ENCODE results near the gene SNX24. TPM values are rescaled to one million over a fixed set of nuclear protein-coding genes. Genes with fewer than 3 reads are reported as not detected.
"Not testable (repeated sequence)": the region's sequence is repeated elsewhere in the genome, so short reads cannot be mapped to it uniquely, and the experiment has no call there.

The SNX24 gene
- total RNA-seq: 47.5 and 60.3 TPM in 2 replicates

- peak; percentile 42 for DNase-seq (ENCODE audit: low read depth)
These were observed at the start of gene SNX24 for GRCh38 chr5:122845229-122846050. SNX24 (plus strand) TSS chr5:122845613; CDS start chr5:122845634, 21 bp downstream.

DNA sequence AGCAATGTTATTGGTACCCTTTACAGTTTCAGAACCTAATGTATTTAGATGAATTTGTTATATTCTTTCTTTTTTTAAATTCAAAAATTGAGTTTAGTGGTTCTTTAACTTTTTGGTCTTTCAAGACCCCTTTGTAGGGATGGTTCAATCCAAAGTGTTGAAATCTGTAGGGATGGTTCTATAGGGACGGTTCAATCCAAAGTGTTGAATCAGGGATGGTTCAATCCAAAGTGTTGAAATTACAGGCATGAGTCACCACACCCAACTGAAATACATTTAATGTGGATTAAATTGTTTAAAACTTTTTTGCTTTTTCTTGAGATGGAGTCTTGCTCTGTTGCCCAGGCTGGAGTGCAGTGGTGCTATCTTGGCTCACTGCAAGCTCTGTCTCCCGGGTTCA lies 39.9 kb upstream of the SNX24 start:
- DNase-seq (ENCODE audit: low read depth): peak; percentile 19

GRCh38 chr5:122810405-122810804 lies 35.0 kb upstream of the SNX24 start:
- DNase-seq (ENCODE audit: low read depth): no peak

DNA sequence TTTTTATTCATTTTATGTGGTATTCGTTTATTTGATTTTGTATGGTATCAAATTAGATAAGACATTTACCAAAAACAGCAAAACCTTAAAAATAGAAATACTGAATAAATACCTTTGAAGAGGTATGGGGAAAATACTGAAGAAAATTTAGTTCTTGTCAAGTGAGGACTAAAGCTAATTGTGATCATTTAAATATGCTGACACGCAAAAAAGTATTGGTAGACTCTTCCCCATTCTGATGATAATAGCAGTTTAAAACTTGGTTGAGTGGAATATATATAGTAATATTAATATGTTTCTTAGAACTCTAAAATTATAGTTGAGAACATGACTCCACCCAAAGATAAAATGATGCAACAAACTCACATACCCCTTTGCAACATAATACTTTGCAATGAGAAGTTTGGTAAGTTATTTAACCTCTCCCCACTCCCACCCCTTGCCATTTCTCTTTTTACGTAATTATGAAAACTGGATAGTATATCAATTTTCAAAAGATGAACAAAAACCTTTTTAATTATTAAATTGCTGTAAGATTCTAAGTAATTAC lies 30.1 kb upstream of the SNX24 start:
- DNase-seq (ENCODE audit: low read depth): no peak

GRCh38 chr5:122816756-122817155 lies 28.7 kb upstream of the SNX24 start:
- no peak for DNase-seq (ENCODE audit: low read depth)

DNA sequence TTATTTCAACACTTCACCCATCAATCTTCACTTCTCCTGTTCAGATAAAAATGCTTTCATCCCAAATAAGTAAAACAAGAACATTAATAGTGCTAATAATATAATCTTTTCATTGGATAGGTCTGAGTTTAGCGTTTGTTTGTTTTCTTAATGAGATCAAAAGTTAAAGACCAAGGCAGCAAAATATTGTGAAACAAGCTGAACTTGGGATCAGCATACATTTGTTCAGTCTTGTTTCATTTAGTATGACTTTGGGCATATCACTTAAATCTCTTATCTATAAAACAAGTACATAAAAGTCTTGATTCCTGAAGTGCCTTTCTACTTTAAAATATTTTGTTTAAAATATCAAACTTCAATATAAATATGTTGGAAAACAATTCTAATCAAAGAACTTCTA lies 13.4 kb upstream of the SNX24 start:
- DNase-seq (ENCODE audit: low read depth): no peak

DNA sequence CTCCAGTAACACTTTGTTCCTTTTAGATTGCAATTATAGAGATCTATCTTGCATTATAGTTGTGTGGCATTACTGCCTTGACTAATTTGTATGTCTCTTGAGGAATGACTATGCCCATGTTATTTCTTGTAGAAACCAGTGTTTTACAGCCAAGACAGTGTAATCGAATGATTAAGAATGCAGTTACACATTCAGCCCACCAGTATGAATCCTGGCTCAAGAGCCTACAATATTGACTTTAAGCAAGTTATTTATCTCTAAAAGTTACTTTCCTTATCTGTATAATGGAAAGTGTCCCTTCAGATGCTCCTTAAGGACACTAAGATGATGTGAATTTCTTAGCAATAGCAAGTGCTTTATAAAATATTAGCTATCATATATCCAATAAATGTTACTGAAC lies 9.7 kb upstream of the SNX24 start:
- DNase-seq (ENCODE audit: low read depth): no peak

- no peak for DNase-seq (ENCODE audit: low read depth)
These were observed 8.5 kb upstream of the SNX24 start for GRCh38 chr5:122836947-122837346.

DNA sequence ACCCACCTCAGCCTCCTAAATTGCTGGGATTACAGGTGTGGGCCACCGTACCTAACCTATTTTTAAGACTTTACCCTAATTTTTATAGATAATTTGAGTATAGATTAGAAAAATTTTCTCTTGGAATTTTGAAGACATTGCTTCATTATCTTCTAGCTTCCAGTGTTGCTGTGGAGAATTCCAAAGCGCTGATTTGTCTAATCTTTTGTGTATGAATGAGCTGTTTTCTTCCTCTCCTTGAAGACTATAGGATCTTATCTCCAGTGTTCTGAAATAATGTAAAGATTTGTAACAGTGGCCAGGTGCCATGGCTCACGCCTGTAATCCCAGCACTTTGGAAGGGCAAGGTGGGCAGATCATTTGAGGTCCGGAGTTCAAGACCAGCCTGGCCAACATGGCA lies 5.7 kb upstream of the SNX24 start:
- no peak for DNase-seq (ENCODE audit: low read depth)

- DNase-seq (ENCODE audit: low read depth): no peak
These were observed 3.3 kb upstream of the SNX24 start for GRCh38 chr5:122842016-122842580.

DNA sequence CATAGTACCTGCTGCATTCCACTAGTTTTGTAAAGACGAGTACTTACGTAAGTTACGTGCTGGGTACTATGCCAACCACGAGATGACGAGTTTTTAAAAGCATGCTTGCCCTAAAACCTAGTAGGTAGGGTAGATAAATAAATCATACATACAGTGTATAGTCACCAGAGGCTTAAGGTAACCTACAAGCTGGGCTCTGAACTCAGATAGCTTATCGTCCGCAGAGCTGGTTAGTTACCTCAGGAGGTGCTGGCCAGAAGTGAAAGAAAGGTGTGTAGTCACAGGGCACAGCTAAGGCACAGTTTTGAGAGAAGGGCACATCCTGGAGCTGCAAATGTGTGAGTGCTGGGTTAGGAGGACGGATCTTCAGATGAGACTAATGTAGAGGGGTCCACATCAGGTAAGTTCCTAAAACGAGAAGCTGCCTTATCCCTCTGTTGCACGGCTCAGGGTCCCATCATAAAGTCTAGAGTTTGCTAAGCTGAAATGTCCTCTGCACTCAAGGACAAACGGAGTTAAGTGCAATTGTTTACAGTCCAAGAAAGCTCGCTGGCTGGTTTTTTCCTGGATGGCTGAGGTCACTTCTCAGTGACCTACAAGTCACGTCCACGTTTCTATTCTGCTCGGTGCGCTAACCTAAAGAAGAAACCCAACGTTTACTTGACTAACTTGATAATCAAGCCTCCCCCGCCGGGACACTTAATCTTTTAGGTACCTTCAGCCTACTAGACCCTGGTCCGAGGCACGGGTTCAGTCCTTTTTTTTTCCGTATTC lies 1.1 kb upstream of the SNX24 start:
- peak; percentile 27 for DNase-seq (ENCODE audit: low read depth)

- no peak for DNase-seq (ENCODE audit: low read depth)
These were observed 544 bp upstream of the SNX24 start for GRCh38 chr5:122844910-122845228.

DNA sequence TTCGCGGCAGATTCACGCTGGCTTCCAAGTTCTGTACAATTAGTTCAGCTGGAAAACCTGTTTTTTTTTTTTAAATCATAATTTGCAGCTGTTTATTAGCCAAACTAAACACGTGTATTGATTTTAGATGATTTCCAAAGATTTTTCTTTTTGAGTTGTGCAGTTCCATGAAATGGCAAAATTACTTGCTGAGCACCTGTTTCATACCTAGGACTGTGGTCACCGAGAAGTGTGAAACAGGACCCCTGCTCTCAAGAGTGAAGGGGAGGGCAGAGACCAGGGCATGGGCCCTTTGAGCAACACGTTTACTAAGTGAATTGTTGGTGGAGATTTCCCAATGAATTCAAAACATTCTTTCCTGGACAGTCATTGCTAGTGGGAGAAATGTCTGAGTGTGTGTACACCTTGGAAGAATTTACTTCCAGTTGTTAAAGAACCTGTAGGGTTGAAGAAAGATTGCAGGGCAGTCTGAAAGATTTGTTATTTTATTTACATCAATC lies 688 bp downstream of the SNX24 start:
- peak; percentile 96 for DNase-seq (ENCODE audit: low read depth)

DNA sequence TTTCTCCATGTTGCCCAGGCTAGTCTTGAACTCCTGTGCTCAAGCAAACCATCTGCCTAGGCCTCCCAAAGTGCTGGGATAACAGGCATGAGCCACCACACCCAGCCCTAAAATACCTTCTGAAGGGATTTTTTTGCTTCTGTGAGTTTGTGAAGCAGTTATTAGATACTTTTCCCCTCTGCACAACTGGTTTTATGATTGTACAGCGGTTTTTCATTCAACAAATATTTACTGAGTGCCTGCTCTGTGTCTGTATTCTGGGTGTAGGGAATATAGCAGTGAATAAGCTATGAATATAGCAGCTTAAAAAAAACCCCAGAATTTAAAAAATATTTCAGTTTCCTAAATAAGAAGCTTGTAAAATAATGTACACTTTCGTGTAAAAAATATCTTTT lies 2.3 kb downstream of the SNX24 start:
- DNase-seq (ENCODE audit: low read depth): no peak

- DNase-seq (ENCODE audit: low read depth): peak; percentile 71
These were observed 4.4 kb downstream of the SNX24 start for GRCh38 chr5:122849771-122850170.

- DNase-seq (ENCODE audit: low read depth): not testable (repeated sequence)
These were observed 12.1 kb downstream of the SNX24 start for GRCh38 chr5:122857538-122857937.

DNA sequence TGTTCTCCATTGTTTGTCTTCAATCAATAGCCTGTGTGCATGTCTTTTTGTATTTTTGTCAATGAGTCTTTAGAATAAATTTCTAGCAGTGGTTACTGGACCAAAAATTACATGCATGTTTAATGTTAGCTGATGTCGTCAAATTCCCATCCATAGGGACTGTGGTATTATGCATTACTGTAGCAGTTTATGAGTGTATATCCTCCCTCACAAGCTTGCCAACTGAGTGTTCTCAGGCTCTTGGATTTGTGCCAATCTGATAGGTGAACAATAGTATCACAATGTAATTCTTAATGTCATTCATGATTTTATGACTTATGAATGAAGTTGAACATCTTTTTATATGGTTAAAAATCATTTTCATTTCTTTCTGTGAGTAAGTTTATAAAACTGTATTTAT lies 13.0 kb downstream of the SNX24 start:
- DNase-seq (ENCODE audit: low read depth): no peak

DNA sequence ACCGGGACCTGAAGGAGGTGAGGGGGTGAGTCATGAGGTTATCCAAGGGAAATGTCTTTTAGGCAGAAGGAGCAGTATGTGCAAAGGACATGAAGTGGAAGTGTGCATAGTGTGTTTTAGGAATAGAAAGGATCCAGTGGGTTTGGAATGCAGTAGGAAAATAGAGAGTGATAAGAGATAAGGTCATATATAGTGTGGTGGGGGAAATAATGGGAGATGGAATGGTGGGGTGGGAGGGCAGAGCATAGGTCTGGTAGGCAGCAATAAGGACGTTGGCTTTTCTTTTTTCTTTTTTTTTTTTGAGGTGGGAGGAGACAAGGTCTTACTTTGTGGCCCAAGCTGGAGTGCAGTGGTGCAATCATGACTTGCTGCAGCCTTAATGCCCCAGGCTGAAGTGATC lies 17.8 kb downstream of the SNX24 start:
- DNase-seq (ENCODE audit: low read depth): no peak

- DNase-seq (ENCODE audit: low read depth): no peak
These were observed 18.3 kb downstream of the SNX24 start for GRCh38 chr5:122863721-122864120.

- DNase-seq (ENCODE audit: low read depth): no peak
These were observed 19.0 kb downstream of the SNX24 start for GRCh38 chr5:122864400-122864799.

- DNase-seq (ENCODE audit: low read depth): no peak
These were observed 19.4 kb downstream of the SNX24 start for GRCh38 chr5:122864842-122865241.

GRCh38 chr5:122870219-122870856 lies 24.9 kb downstream of the SNX24 start:
- DNase-seq (ENCODE audit: low read depth): no peak
